ENCODE results near the gene IGFN1. TPM values are rescaled to one million over a fixed set of nuclear protein-coding genes. Genes with fewer than 3 reads are reported as not detected.

Gene IGFN1
- total RNA-seq, 4 donors from 2014 or later = not detected

DNA sequence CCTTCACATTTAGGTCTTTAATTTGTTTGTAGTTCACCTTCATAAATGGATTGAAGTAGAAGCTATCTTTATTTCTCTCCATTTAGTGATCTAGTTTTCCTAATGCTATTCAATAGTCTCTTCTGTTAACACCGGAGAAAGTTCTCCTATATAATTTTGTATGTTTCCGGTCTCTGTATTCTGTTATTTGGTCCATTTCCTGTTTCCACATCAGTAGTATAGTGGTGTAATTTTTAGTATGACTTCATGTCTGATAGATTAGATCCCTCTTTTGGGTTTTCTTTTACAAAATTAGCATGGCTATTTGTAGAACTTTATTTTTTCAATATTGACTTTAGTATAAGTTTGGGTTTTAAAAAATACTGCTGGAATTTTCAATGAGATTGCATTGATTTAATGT, 51.1 kb downstream of the IGFN1 start:
- DNase-seq = no peak
- Histone ChIP-seq H3K9me3 (no peaks in the 10 kb centered on the region), H3K27ac (no peak overlapping the region), H3K36me3 (no peaks in the 10 kb centered on the region), H3K4me3 (no peak overlapping the region), H3K27me3 (peaks cover 0 to 49% (median 1%) of the 10 kb centered on the region in 4 donors), H3K4me1 (no peaks in the 10 kb centered on the region)
- intact Hi-C loops (cut with DNase I) = no loop called here
- no peak for TF ChIP-seq POLR2A (IDR thresholded peaks at IDR 0.05)
- TF ChIP-seq, protein P1, sequence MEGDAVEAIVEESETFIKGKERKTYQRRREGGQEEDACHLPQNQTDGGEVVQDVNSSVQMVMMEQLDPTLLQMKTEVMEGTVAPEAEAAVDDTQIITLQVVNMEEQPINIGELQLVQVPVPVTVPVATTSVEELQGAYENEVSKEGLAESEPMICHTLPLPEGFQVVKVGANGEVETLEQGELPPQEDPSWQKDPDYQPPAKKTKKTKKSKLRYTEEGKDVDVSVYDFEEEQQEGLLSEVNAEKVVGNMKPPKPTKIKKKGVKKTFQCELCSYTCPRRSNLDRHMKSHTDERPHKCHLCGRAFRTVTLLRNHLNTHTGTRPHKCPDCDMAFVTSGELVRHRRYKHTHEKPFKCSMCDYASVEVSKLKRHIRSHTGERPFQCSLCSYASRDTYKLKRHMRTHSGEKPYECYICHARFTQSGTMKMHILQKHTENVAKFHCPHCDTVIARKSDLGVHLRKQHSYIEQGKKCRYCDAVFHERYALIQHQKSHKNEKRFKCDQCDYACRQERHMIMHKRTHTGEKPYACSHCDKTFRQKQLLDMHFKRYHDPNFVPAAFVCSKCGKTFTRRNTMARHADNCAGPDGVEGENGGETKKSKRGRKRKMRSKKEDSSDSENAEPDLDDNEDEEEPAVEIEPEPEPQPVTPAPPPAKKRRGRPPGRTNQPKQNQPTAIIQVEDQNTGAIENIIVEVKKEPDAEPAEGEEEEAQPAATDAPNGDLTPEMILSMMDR (IDR thresholded peaks at IDR 0.05) = no peak
- WGBS, 2 donors = 61 to 75% methylated on average over 2 of the region's 2 CpGs

DNA sequence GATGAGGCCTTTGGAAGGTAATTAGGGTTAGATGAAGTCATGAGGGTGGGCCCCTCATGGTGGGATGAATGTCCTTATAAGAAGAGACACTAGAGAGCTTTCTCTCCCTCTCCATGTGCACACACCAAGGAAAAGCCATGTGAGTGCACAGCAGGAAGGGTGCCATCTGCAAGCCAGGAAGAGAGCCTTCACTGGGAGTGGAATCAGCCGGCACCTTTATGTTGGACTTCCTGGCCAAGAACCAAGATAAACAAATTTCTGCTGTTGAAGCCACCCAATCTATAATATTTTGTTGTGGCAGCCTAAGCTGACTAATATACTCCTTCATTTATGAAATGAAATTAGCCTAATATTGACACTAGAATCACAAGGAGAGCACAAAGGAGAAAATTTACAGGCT, 54.5 kb downstream of the IGFN1 start:
- no peak overlapping the region for H3K4me3 ChIP-seq
- TF ChIP-seq POLR2A (IDR thresholded peaks at IDR 0.05) = no peak
- TF ChIP-seq, protein P1 (IDR thresholded peaks at IDR 0.05) = no peak
- H3K27me3 ChIP-seq = peaks cover 0 to 40% (median 1%) of the 10 kb centered on the region in 4 donors
- H3K36me3 ChIP-seq = no peaks in the 10 kb centered on the region
- DNase-seq = no peak
- WGBS, 2 donors = 21 to 23% methylated on average over 1 of the region's 1 CpG
- no peaks in the 10 kb centered on the region for H3K9me3 ChIP-seq
- H3K27ac ChIP-seq = no peak overlapping the region
- intact Hi-C loops (cut with DNase I) = no loop called here
- no peaks in the 10 kb centered on the region for H3K4me1 ChIP-seq

- intact Hi-C loops (cut with DNase I) = no loop called here
- TF ChIP-seq, protein P1 (IDR thresholded peaks at IDR 0.05) = no peak
- TF ChIP-seq POLR2A (IDR thresholded peaks at IDR 0.05) = no peak
- Histone ChIP-seq H3K4me1 (peaks cover 0 to 10% (median 5%) of the 10 kb centered on the region in 3 donors), H3K27ac (no peak overlapping the region), H3K4me3 (no peak overlapping the region), H3K36me3 (no peaks in the 10 kb centered on the region), H3K9me3 (no peaks in the 10 kb centered on the region), H3K27me3 (peaks cover 0 to 19% (median 1%) of the 10 kb centered on the region in 4 donors)
- no peak for DNase-seq
- WGBS, 2 donors = 83 to 88% methylated on average over 13 to 14 of the region's 14 CpGs
Observed at GRCh38 chr1:201248721-201249559, 58.3 kb downstream of the IGFN1 start.

DNA sequence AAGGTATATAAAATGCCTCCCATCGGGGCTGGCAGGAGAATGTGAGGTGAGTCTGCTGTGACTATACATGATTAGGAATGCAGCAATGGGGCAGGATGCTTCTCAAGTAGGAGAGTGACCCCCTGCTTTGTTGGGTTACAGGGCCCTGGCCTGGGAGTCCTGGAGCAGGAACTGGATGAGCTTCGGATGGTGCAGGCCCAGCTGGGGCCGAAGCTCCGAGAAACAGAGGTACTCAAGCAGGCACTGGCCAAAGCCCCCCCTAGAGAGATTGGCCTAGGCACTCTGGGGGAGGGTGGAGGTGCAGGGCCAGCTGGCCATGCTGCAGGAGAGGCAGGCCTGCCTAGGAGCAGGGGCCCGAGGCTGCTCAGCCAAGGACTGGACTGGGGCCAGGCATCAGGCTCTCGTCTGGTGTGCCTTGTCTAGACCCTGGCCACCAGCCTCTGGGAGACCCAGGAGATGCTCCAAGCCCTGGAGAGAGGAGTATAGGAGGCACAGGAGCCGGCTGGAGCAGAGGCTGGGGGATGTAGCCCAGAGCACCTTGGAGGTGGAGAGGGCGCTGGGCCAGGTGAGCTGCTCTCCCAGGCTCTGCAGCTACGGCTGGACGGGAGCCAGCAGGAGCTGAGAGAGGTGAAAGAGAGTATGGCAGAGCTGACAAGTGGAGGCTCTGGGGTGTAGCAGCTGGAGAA, 59.8 kb downstream of the IGFN1 start:
- TF ChIP-seq POLR2A (IDR thresholded peaks at IDR 0.05) = no peak
- TF ChIP-seq, protein P1 (IDR thresholded peaks at IDR 0.05) = no peak
- Histone ChIP-seq H3K4me1 (peaks cover 5 to 25% (median 6%) of the 10 kb centered on the region in 3 donors), H3K27ac (no peak overlapping the region), H3K4me3 (no peak overlapping the region), H3K27me3 (peaks cover 0 to 14% (median 0%) of the 10 kb centered on the region in 4 donors), H3K9me3 (no peaks in the 10 kb centered on the region), H3K36me3 (no peaks in the 10 kb centered on the region)
- DNase-seq = no peak
- 47 to 75% methylated on average over 4 to 6 of the region's 10 CpGs for WGBS, 2 donors
- intact Hi-C loops (cut with DNase I) = loop anchor here (5.0 kb wide), 1 partner anchor 112 kb away; no protein-coding TSS in a partner anchor

DNA sequence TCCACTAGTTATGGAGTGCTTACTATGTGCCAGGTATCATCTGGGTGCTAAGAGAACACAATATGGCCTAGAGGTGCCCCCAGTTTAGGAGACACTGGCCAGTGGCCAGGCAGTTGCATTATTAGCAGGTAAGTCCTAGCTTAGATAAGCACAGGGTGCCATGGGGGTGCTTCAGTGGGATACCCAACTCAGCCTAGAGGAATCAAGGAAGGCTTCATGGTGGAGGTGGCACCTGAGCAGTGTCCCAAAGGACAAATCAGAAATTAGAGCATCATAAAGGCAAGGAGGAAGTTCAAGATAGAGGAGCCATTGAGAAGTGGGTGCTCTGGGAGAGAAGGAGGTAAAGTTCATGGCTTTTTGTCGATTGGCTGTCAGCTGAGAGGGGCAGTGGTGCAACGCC, 60.8 kb downstream of the IGFN1 start:
- no peak for TF ChIP-seq POLR2A (IDR thresholded peaks at IDR 0.05)
- TF ChIP-seq, protein P1 (IDR thresholded peaks at IDR 0.05) = no peak
- no peaks in the 10 kb centered on the region for H3K9me3 ChIP-seq
- no peak overlapping the region for H3K27ac ChIP-seq
- H3K4me1 ChIP-seq = peaks cover 5 to 25% (median 6%) of the 10 kb centered on the region in 3 donors
- intact Hi-C loops (cut with DNase I) = loop anchor here (5.0 kb wide), 1 partner anchor 111 kb away; no protein-coding TSS in a partner anchor
- H3K4me3 ChIP-seq = no peak overlapping the region
- no peak for DNase-seq
- peaks cover 0 to 15% (median 0%) of the 10 kb centered on the region in 4 donors for H3K27me3 ChIP-seq
- WGBS, 2 donors = 77 to 90% methylated on average over 2 of the region's 2 CpGs
- no peaks in the 10 kb centered on the region for H3K36me3 ChIP-seq

Data from esophagus squamous epithelium (tissue), 5 donors.